Thyroid gland (tissue), 4 donors: ENCODE data around the gene APLF.
A peak's percentile ranks its signal among the peaks of the same experiment; 100 is the strongest.

ENCODE experiments used
- CTCF ChIP-seq, 6 experiments: fragments of 200-600 bp in 3 of 6; fragments of 450-650 bp in 3 of 6; sonication (generic) in 3 of 6; IDR thresholded peaks; one replicate each; pipeline ENCODE4 v1.5.1; 2016 to 2019; ENCODE audit warnings: antibody characterized with exemption in 6 of 6, mild to moderate bottlenecking in 2 of 6, inconsistent platforms in 1 of 6, moderate library complexity in 1 of 6
- POLR2A ChIP-seq, 2 donors: fragments of 450-650 bp; IDR thresholded peaks; one replicate each; pipeline ENCODE4 v1.6.1; 2017; ENCODE audit warnings: antibody characterized with exemption in 2 of 2, mild to moderate bottlenecking in 2 of 2, moderate library complexity in 1 of 2

- TF ChIP-seq POLR2A (IDR thresholded peaks at IDR 0.05): no peak
- TF ChIP-seq CTCF (IDR thresholded peaks at IDR 0.05): peak in 1 of 6 experiments; percentile 4
Observed at GRCh38 chr2:68441994-68442322, 25.4 kb upstream of the APLF start.
